HCT116 (cell line): ENCODE data around the gene SARM1. TPM values are rescaled to one million over a fixed set of nuclear protein-coding genes. Genes with fewer than 3 reads are reported as not detected.

Experiments used
- ATAC-seq: fragments of 200-7000 bp; cut with Tn5 transposase; 2 replicates; pipeline ENCODE4 v1.9.1; 2020; ENCODE audit warnings: mild to moderate bottlenecking, moderate library complexity
- BruUV-seq: library from RNA; stranded (reverse); fragments of 400-500 nt; replicated peaks from 2 replicates; lab custom pipeline; 2021; lab: Mats Ljungman, UMichigan
- CTCF ChIA-PET: fragments of 300-600 bp; sonication (Branson Sonifier 250); formaldehyde crosslinking; loops from one replicate; lab custom pipeline; 2021; ENCODE audit warnings: antibody characterized with exemption; lab: Charles Lee
- POLR2A ChIA-PET: fragments of 300-600, 350-600 bp; sonication (Branson Sonifier 250); formaldehyde crosslinking; loops from one replicate; lab custom pipeline; 2021; ENCODE audit warnings: antibody characterized with exemption; lab: Charles Lee
- RAD21 ChIA-PET, 2 experiments: fragments of 300-600 bp; sonication (Branson Sonifier 250); formaldehyde crosslinking; loops; one replicate each; lab custom pipeline; 2023; ENCODE audit warnings: low total read pairs in 2 of 2; ENCODE audit not compliant: uncharacterized antibody in 2 of 2, unreplicated experiment in 2 of 2, low non-redundant PET in 1 of 2; lab: Charles Lee
- DNase-seq: peaks from one replicate; pipeline ENCODE4 v3.0.0-alpha.2; 2010; ENCODE audit warnings: low read depth, low spot score
- H2AFZ ChIP-seq: fragments of 200-600 bp; shearing (Covaris generic), sonication (generic); 2 replicates; pipeline ENCODE4 v1.6.1; 2017; ENCODE audit warnings: low read depth, mixed run types, mixed read lengths, antibody characterized with exemption, low read length; ENCODE audit not compliant: poor library complexity, severe bottlenecking
- H3K27ac ChIP-seq: 2 replicates; pipeline ENCODE4 v1.5.1; 2012; ENCODE audit warnings: low read depth, low read length
- H3K27me3 ChIP-seq: fragments of 200-600 bp; sonication (generic); 2 replicates; pipeline ENCODE4 v1.6.1; 2016; ENCODE audit warnings: mixed run types, low read length, mixed read lengths; ENCODE audit not compliant: insufficient read depth
- H3K36me3 ChIP-seq, 2 experiments: fragments of 200-500 bp in 1 of 2; fragments of 200-600 bp in 1 of 2; sonication (Bioruptor generic) in 1 of 2; sonication (generic) in 1 of 2; 2 replicates each; pipeline versions ENCODE4 v1.5.1 to v1.6.1; 2014 to 2016; ENCODE audit warnings: low read length in 2 of 2, inconsistent platforms in 1 of 2, mixed read lengths in 1 of 2, mixed run types in 1 of 2; ENCODE audit not compliant: insufficient read depth in 2 of 2, control insufficient read depth in 1 of 2
- H3K4me1 ChIP-seq, 2 experiments: fragments of 200-600 bp in 1 of 2; sonication (generic) in 1 of 2; 2 replicates each; pipeline versions ENCODE4 v1.5.1 to v1.6.1; 2012 to 2017; ENCODE audit warnings: low read length in 2 of 2, inconsistent platforms in 1 of 2, mild to moderate bottlenecking in 1 of 2, mixed read lengths in 1 of 2, mixed run types in 1 of 2, moderate library complexity in 1 of 2; ENCODE audit not compliant: insufficient read depth in 2 of 2, control insufficient read depth in 1 of 2
- H3K4me2 ChIP-seq: fragments of 200-600 bp; sonication (generic); 2 replicates; pipeline ENCODE4 v1.6.1; 2017; ENCODE audit warnings: mixed run types, low read length, mixed read lengths
- H3K4me3 ChIP-seq, 2 experiments: fragments of 200-600 bp in 1 of 2; sonication (generic) in 1 of 2; replicated peaks in 1 of 2; 2 replicates each; pipeline ENCODE4 v1.5.1; 2011 to 2016; ENCODE audit warnings: low read length in 2 of 2, control low read depth in 1 of 2, low read depth in 1 of 2, mild to moderate bottlenecking in 1 of 2, mixed read lengths in 1 of 2, mixed run types in 1 of 2
- H3K79me2 ChIP-seq: fragments of 200-600 bp; sonication (generic); 2 replicates; pipeline ENCODE4 v1.6.1; 2017; ENCODE audit warnings: mild to moderate bottlenecking, mixed run types, low read length, moderate library complexity, mixed read lengths; ENCODE audit not compliant: insufficient read depth
- H3K9ac ChIP-seq: fragments of 200-600 bp; sonication (generic); 2 replicates; pipeline ENCODE4 v1.6.1; 2016; ENCODE audit warnings: low read length, mixed read lengths
- H3K9me2 ChIP-seq: fragments of 200-600 bp; sonication (generic), shearing (Covaris generic); 2 replicates; pipeline ENCODE4 v1.6.1; 2017; ENCODE audit warnings: mixed run types, mild to moderate bottlenecking, moderate library complexity; ENCODE audit not compliant: insufficient read depth
- H3K9me3 ChIP-seq, 2 experiments: fragments of 200-500 bp in 1 of 2; fragments of 200-600 bp in 1 of 2; sonication (Bioruptor generic) in 1 of 2; sonication (generic) in 1 of 2; 2 replicates each; pipeline ENCODE4 v1.6.1; 2014 to 2017; ENCODE audit warnings: low read length in 2 of 2, mixed read lengths in 2 of 2, inconsistent platforms in 1 of 2, low read depth in 1 of 2, mild to moderate bottlenecking in 1 of 2, mixed run types in 1 of 2, moderate library complexity in 1 of 2; ENCODE audit not compliant: control insufficient read depth in 1 of 2, insufficient read depth in 1 of 2
- H4K20me1 ChIP-seq: fragments of 200-600 bp; sonication (generic), shearing (Covaris generic); 2 replicates; pipeline ENCODE4 v1.6.1; 2017; ENCODE audit warnings: mixed run types, mild to moderate bottlenecking, moderate library complexity; ENCODE audit not compliant: insufficient read depth
- CBX3 ChIP-seq: IDR thresholded peaks from 2 replicates; pipeline ENCODE4 v1.6.1; 2012; ENCODE audit warnings: low read depth
- CEBPB ChIP-seq: IDR thresholded peaks from 2 replicates; pipeline ENCODE4 v1.6.1; 2012; ENCODE audit warnings: low read depth
- EGR1 ChIP-seq: IDR thresholded peaks from 2 replicates; pipeline ENCODE4 v1.6.1; 2012; ENCODE audit warnings: low read depth
- ELF1 ChIP-seq: IDR thresholded peaks from 2 replicates; pipeline ENCODE4 v1.6.1; 2012; ENCODE audit warnings: low read depth, borderline replicate concordance
- EZH2phosphoT487 ChIP-seq: fragments of 200-600 bp; IDR thresholded peaks from 2 replicates; pipeline ENCODE4 v1.6.1; 2018; ENCODE audit warnings: antibody characterized with exemption, borderline replicate concordance
- JUND ChIP-seq: IDR thresholded peaks from 2 replicates; pipeline ENCODE4 v1.6.1; 2012
- POLR2A ChIP-seq: IDR thresholded peaks from 2 replicates; pipeline ENCODE4 v1.7.0; 2011; ENCODE audit warnings: borderline replicate concordance; ENCODE audit not compliant: insufficient read depth, insufficient read length; ENCODE audit errors: extremely low read depth
- POLR2AphosphoS5 ChIP-seq: IDR thresholded peaks from 2 replicates; pipeline ENCODE4 v1.6.1; 2011; ENCODE audit warnings: mild to moderate bottlenecking, low read depth, low read length, moderate library complexity
- RAD21 ChIP-seq: IDR thresholded peaks from 2 replicates; pipeline ENCODE4 v1.6.1; 2012; ENCODE audit warnings: low read depth, mild to moderate bottlenecking
- SIN3A ChIP-seq: IDR thresholded peaks from 2 replicates; pipeline ENCODE4 v1.6.1; 2012; ENCODE audit warnings: low read depth
- SP1 ChIP-seq: IDR thresholded peaks from 2 replicates; pipeline ENCODE4 v1.6.1; 2012; ENCODE audit warnings: low read depth
- SRF ChIP-seq: IDR thresholded peaks from 2 replicates; pipeline ENCODE4 v1.6.1; 2012; ENCODE audit warnings: low read depth
- TCF7L2 ChIP-seq: IDR thresholded peaks from 2 replicates; pipeline ENCODE4 v1.7.0; 2011; ENCODE audit warnings: borderline replicate concordance, inconsistent platforms; ENCODE audit not compliant: insufficient read depth, insufficient read length; ENCODE audit errors: extremely low read depth
- YY1 ChIP-seq: IDR thresholded peaks from 2 replicates; pipeline ENCODE4 v1.6.1; 2011; ENCODE audit warnings: low read length, low read depth, moderate library complexity, mild to moderate bottlenecking; ENCODE audit not compliant: insufficient replicate concordance; ENCODE audit errors: extremely low read depth
- ZFX ChIP-seq: fragments of 450-650 bp; IDR thresholded peaks from 2 replicates; pipeline ENCODE4 v1.6.1; 2017
- ZNF274 ChIP-seq: fragments of 200-500 bp; sonication (Bioruptor generic); IDR thresholded peaks from 2 replicates; pipeline ENCODE4 v1.6.1; 2014; ENCODE audit warnings: mild to moderate bottlenecking, low read depth, low read length, inconsistent platforms
- intact Hi-C: fragments of 100-400 bp; cut with micrococcal nuclease; formaldehyde crosslinking; loops from 2 replicates; pipeline ENCODE4 v1.10.0; 2022
- total RNA-seq: library from RNA; stranded (reverse); gene quantifications from one replicate; pipeline ENCODE4 v1.2.1, GENCODE V29; 2021; ENCODE audit not compliant: unreplicated experiment
- TF ChIP-seq, protein P1 (sequence below): IDR thresholded peaks from 2 replicates; pipeline ENCODE4 v1.6.1; 2012
- TF ChIP-seq, protein P2 (sequence below): IDR thresholded peaks from 2 replicates; pipeline ENCODE4 v1.6.1; 2012; ENCODE audit warnings: low read depth

Gene SARM1
- total RNA-seq, 1 experiment from 2014 or later, result 1.3 TPM

DNA sequence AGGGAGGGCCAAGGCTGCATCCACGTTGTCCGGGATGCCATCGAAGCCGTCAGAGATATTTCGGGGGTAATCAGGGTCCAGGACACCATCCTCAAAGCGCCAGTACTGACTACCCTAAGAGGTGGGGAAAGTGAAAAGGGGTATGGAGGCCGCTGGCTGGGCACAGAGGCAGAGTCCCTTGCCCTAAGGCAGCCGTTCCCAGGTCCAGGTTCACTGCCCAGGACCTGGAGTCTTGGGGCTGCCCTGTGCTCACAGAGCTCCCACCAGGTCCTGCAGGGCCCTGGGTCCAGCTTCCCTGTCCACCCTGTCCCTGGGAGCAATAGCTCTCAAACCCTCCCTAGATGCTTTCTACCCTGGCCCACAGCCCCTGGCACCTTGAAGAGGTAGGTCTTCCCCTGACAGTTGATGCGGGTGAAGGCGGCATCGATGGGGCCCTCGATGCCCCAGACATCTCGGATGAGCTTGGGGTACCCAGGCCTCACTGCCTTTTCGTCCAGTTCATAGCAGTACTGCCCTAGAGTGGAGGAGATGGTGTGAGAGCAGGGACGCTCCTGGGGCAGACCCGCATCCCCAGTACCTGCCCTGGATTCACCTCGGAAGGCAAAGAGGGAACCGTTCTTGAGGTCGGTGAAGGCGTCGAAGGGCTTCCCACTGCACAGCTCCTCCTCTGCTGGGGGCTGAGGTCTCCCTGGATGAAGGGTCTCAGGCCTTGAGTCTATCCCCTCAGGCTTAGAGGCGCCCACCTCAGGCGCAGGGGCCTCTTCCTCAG, 2.4 kb upstream of the SARM1 start:
- Histone ChIP-seq H3K27me3 (no peaks in the 10 kb centered on the region), H3K9me3 (no peaks in the 10 kb centered on the region), H2AFZ (no peak overlapping the region), H3K36me3 (no peaks in the 10 kb centered on the region), H3K4me1 (peaks cover 11 to 20% of the 10 kb centered on the region in 2 experiments; a peak in 3 of 4 replicates), H3K27ac (no peak overlapping the region), H3K4me2 (no peak overlapping the region), H4K20me1 (no peaks in the 10 kb centered on the region), H3K79me2 (no peaks in the 10 kb centered on the region), H3K9me2 (no peaks in the 10 kb centered on the region), H3K9ac (no peak overlapping the region), H3K4me3 (no peak overlapping the region)
- TF ChIP-seq CEBPB (no peak), SRF (no peak), RAD21 (no peak)
- CTCF ChIA-PET, result no interaction called here
- POLR2A ChIA-PET, result interaction anchor here (1.0 kb wide), 1 partner anchor 11 kb away, joined by 3 read pairs; the partner anchor contains the start of gene POLDIP2
- intact Hi-C loops, result no loop called here
- ATAC-seq (no peak), DNase-seq (no peak)
- no TSS peak for BruUV-seq
- RAD21 ChIA-PET, result no interaction called here

DNA sequence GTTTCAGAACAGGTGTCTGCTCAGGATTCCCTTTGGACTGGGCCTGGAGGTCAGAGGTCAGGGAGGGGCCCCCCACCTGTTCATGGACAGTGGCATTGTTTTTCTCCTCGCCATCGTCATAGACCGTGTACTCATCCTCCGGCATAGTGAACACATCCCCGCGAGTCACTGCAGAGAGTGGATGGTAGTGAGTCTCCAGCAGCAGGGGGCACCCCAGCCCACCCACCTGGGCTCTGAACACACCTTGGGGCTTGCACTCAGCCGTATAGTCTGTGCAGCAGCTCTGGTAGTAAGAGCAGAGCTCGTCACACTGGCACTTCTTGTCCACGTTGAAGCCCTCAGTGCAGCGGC, 1.8 kb upstream of the SARM1 start:
- no peaks in the 10 kb centered on the region for H3K79me2 ChIP-seq
- no peaks in the 10 kb centered on the region for H3K27me3 ChIP-seq
- no peak overlapping the region for H3K4me3 ChIP-seq
- H3K9me3 ChIP-seq, result no peaks in the 10 kb centered on the region
- ChIA-PET CTCF (no interaction called here), RAD21 (no interaction called here), POLR2A (interaction anchor here (1.2 kb wide), 1 partner anchor 12 kb away, joined by 6 read pairs; the partner anchor contains the start of gene POLDIP2)
- H3K4me1 ChIP-seq, result peaks cover 11 to 20% of the 10 kb centered on the region in 2 experiments; a peak in 3 of 4 replicates
- no peak overlapping the region for H2AFZ ChIP-seq
- no peak overlapping the region for H3K9ac ChIP-seq
- H3K36me3 ChIP-seq, result no peaks in the 10 kb centered on the region
- no peaks in the 10 kb centered on the region for H3K9me2 ChIP-seq
- no peak for ATAC-seq
- H3K27ac ChIP-seq, result no peak overlapping the region
- intact Hi-C loops, result loop anchor here (10.0 kb wide), 2 partner anchors 55 to 75 kb away; partner anchors contain the start of gene TMEM97
- no peak for DNase-seq
- no peaks in the 10 kb centered on the region for H4K20me1 ChIP-seq
- 0 out of 2 replicates have a peak overlapping the region, but pooled peaks have one; percentile 12 for H3K4me2 ChIP-seq
- BruUV-seq, result no TSS peak
- no peak for TF ChIP-seq TCF7L2
- TF ChIP-seq YY1, result no peak
- TF ChIP-seq EZH2phosphoT487, result no peak
- no peak for TF ChIP-seq EGR1
- no peak for TF ChIP-seq POLR2A
- no peak for TF ChIP-seq ZFX
- TF ChIP-seq SP1, result no peak
- TF ChIP-seq, protein P1, sequence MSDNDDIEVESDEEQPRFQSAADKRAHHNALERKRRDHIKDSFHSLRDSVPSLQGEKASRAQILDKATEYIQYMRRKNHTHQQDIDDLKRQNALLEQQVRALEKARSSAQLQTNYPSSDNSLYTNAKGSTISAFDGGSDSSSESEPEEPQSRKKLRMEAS, result no peak
- no peak for TF ChIP-seq ELF1
- no peak for TF ChIP-seq JUND
- TF ChIP-seq, protein P2, sequence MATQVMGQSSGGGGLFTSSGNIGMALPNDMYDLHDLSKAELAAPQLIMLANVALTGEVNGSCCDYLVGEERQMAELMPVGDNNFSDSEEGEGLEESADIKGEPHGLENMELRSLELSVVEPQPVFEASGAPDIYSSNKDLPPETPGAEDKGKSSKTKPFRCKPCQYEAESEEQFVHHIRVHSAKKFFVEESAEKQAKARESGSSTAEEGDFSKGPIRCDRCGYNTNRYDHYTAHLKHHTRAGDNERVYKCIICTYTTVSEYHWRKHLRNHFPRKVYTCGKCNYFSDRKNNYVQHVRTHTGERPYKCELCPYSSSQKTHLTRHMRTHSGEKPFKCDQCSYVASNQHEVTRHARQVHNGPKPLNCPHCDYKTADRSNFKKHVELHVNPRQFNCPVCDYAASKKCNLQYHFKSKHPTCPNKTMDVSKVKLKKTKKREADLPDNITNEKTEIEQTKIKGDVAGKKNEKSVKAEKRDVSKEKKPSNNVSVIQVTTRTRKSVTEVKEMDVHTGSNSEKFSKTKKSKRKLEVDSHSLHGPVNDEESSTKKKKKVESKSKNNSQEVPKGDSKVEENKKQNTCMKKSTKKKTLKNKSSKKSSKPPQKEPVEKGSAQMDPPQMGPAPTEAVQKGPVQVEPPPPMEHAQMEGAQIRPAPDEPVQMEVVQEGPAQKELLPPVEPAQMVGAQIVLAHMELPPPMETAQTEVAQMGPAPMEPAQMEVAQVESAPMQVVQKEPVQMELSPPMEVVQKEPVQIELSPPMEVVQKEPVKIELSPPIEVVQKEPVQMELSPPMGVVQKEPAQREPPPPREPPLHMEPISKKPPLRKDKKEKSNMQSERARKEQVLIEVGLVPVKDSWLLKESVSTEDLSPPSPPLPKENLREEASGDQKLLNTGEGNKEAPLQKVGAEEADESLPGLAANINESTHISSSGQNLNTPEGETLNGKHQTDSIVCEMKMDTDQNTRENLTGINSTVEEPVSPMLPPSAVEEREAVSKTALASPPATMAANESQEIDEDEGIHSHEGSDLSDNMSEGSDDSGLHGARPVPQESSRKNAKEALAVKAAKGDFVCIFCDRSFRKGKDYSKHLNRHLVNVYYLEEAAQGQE, result no peak
- no peak for TF ChIP-seq CBX3
- TF ChIP-seq SIN3A, result no peak
- TF ChIP-seq POLR2AphosphoS5, result no peak
- no peak for TF ChIP-seq ZNF274
